H1 (cell line): ENCODE data around the gene TADA1. TPM values are rescaled to one million over a fixed set of nuclear protein-coding genes. Genes with fewer than 3 reads are reported as not detected.
A peak's percentile ranks its signal among the peaks of the same experiment; 100 is the strongest.

Source experiments
- SIN3A ChIP-seq, 2 experiments: IDR thresholded peaks in 1 of 2; conservative IDR thresholded peaks in 1 of 2; 2 replicates each; pipeline ENCODE4 v1.6.1; 2011 to 2012; ENCODE audit warnings: low read length in 2 of 2, improper control_type of control experiment in 1 of 2, low read depth in 1 of 2, mild to moderate bottlenecking in 1 of 2
- SRF ChIP-seq: IDR thresholded peaks from 2 replicates; pipeline ENCODE4 v1.6.1; 2011; ENCODE audit warnings: mild to moderate bottlenecking, low read depth, low read length, moderate library complexity
- TEAD4 ChIP-seq: IDR thresholded peaks from 2 replicates; pipeline ENCODE4 v1.6.1; 2012; ENCODE audit warnings: low read depth, low read length, inconsistent platforms, mixed read lengths
- YY1 ChIP-seq: IDR thresholded peaks from 2 replicates; pipeline ENCODE4 v1.6.1; 2011; ENCODE audit warnings: low read depth, mild to moderate bottlenecking, low read length
- polyA plus RNA-seq, 7 experiments: library from polyadenylated mRNA; depleted of rRNA in 3 of 7; stranded (reverse) in 5 of 7; unstranded in 2 of 7; fragments of >200 nt in 5 of 7; fragments of 200-250 nt in 2 of 7; gene quantifications; 1 replicate in 5 of 7; 2 replicates in 1 of 7; 4 replicates in 1 of 7; pipeline versions ENCODE4 v1.2.1 to v1.2.3, GENCODE V29; 2011 to 2013; ENCODE audit warnings: missing spikeins in 2 of 7, mixed read lengths in 2 of 7
- total RNA-seq: library from RNA; stranded (reverse); fragmentation: NEBNext Ultra II Directional; extraction: Animal tissue kit (Norgen Biotek cat#: 25700); gene quantifications from 2 replicates; pipeline ENCODE4 v1.2.1, GENCODE V29; 2021

Gene TADA1
- total and polyA plus RNA-seq, 2 of the 8 experiments (the other 6 are each of a cell fraction or from before 2014, with no cell fraction given) = 21.1 to 23.6 TPM

GRCh38 chr1:166910396-166910994 lies 34.4 kb upstream of the TADA1 start (continued):
- TF ChIP-seq SRF = peak; percentile 17; the same call in 1 of the 2 replicates
- TF ChIP-seq TEAD4 = 0 out of 2 replicates have a peak, but pooled peaks have one; percentile 40
- no peak for TF ChIP-seq SIN3A (conservative IDR thresholded peaks at IDR 0.05 in 1 of 2, IDR thresholded peaks at IDR 0.05 in 1 of 2; ENCODE audit: low read depth in 1 of 2, low read length in 2 of 2)
- 0 out of 2 replicates have a peak, but pooled peaks have one; percentile 32 for TF ChIP-seq YY1
